ENCODE results near the gene ATL2.
"Not testable (repeated sequence)": the region's sequence is repeated elsewhere in the genome, so short reads cannot be mapped to it uniquely, and the experiment has no call there.

Gene ATL2

GRCh38 chr2:38387887-38388286 is 10.8 kb upstream of the ATL2 start:
- Histone ChIP-seq H3K4me1 (ENCODE audit: control insufficient read depth, insufficient read depth, low read length) (0 out of 2 replicates have a peak, but pooled peaks cover 5% of the 10 kb centered on the region), H3K27me3 (ENCODE audit: control insufficient read depth, insufficient read depth, low read length) (no peaks in the 10 kb centered on the region), H3K4me3 (ENCODE audit: low read depth, low read length) (no peak overlapping the region), H3K9ac (ENCODE audit: low read length) (no peak overlapping the region), H3K27ac (ENCODE audit: low read depth, low read length) (no peak overlapping the region), H3K36me3 (ENCODE audit: control insufficient read depth, insufficient read depth, low read length) (no peaks in the 10 kb centered on the region), H3K9me3 (ENCODE audit: control insufficient read depth, insufficient read depth, low read depth, low read length) (no peaks in the 10 kb centered on the region)

DNA sequence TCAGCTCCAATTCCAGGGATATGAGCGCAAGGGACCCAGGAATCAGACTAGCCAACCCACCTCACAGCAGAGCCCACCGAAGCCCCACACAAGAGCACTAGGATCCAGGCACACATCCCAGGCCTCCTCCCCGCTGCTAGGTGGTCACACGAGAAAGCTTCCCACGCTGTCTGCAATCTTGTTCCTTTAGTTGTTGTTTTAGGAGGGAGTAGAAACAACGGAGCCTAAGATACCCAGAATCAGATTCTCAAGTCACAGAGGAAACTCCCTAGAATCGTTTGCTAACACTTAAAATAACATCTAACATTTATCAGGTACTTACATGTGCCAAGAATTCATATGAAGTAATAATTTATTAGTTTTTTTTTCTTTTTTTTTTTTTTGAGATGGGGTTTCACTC is 9.7 kb upstream of the ATL2 start:
- H3K4me3 ChIP-seq (ENCODE audit: low read depth, low read length), result no peak overlapping the region
- no peaks in the 10 kb centered on the region for H3K27me3 ChIP-seq (ENCODE audit: control insufficient read depth, insufficient read depth, low read length)
- H3K4me1 ChIP-seq (ENCODE audit: control insufficient read depth, insufficient read depth, low read length), result 0 out of 2 replicates have a peak, but pooled peaks cover 5% of the 10 kb centered on the region
- H3K9me3 ChIP-seq (ENCODE audit: control insufficient read depth, insufficient read depth, low read depth, low read length), result no peaks in the 10 kb centered on the region
- H3K9ac ChIP-seq (ENCODE audit: low read length), result no peak overlapping the region
- H3K36me3 ChIP-seq (ENCODE audit: control insufficient read depth, insufficient read depth, low read length), result no peaks in the 10 kb centered on the region
- H3K27ac ChIP-seq (ENCODE audit: low read depth, low read length), result no peak overlapping the region

DNA sequence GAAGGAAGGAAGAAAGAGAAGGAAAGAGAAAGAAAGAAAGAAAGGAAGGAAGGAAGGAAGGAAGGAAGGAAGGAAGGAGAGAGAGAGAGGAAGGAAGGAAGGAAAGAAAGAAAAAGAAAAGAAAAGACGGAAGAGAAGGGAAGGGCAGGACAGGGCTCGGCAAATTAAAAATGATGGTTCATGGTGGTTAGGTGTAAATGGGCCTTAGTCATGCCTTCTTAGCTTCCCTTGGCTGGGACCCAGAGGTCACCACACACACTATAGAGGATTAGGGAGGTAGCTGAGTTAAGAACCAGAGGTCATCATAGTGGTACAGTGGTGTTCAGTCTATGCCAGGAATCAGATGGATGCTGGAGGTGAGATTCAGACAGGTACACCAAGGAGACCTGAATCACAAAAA is 9.3 kb upstream of the ATL2 start:
- H3K27ac ChIP-seq (ENCODE audit: low read depth, low read length), result no peak overlapping the region
- H3K27me3 ChIP-seq (ENCODE audit: control insufficient read depth, insufficient read depth, low read length), result no peaks in the 10 kb centered on the region
- H3K9ac ChIP-seq (ENCODE audit: low read length), result no peak overlapping the region
- no peaks in the 10 kb centered on the region for H3K9me3 ChIP-seq (ENCODE audit: control insufficient read depth, insufficient read depth, low read depth, low read length)
- no peaks in the 10 kb centered on the region for H3K36me3 ChIP-seq (ENCODE audit: control insufficient read depth, insufficient read depth, low read length)
- H3K4me1 ChIP-seq (ENCODE audit: control insufficient read depth, insufficient read depth, low read length), result 0 out of 2 replicates have a peak, but pooled peaks cover 5% of the 10 kb centered on the region
- no peak overlapping the region for H3K4me3 ChIP-seq (ENCODE audit: low read depth, low read length)

GRCh38 chr2:38384338-38384737 is 7.3 kb upstream of the ATL2 start:
- Histone ChIP-seq H3K4me1 (ENCODE audit: control insufficient read depth, insufficient read depth, low read length) (peaks cover 5% of the 10 kb centered on the region; the same call in 1 of the 2 replicates), H3K36me3 (ENCODE audit: control insufficient read depth, insufficient read depth, low read length) (no peaks in the 10 kb centered on the region), H3K4me3 (ENCODE audit: low read depth, low read length) (no peak overlapping the region), H3K9me3 (ENCODE audit: control insufficient read depth, insufficient read depth, low read depth, low read length) (no peaks in the 10 kb centered on the region), H3K9ac (ENCODE audit: low read length) (no peak overlapping the region), H3K27me3 (ENCODE audit: control insufficient read depth, insufficient read depth, low read length) (no peaks in the 10 kb centered on the region), H3K27ac (ENCODE audit: low read depth, low read length) (no peak overlapping the region)

DNA sequence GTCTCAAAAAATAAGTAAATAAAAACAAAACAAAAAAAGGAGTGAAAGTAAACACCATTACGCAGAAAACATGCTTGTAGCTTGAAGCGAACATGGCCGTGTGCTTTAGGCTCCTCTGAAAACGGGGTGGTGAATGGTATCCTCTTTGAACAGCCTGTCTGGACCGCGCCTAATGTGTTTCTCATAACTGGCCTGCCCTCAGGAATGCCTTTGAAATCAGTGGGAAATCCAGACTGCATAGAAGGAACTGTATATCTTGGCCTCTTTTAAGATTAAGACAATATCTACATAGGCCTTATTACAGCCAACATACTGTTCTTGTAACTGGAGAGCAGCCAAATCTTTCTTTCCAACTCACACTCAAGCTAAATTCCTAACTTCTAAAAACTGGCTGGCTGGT is 6.7 kb upstream of the ATL2 start:
- H3K4me3 ChIP-seq (ENCODE audit: low read depth, low read length); H3K9me3 ChIP-seq (ENCODE audit: control insufficient read depth, insufficient read depth, low read depth, low read length); H3K36me3 ChIP-seq (ENCODE audit: control insufficient read depth, insufficient read depth, low read length); H3K9ac ChIP-seq (ENCODE audit: low read length); H3K27me3 ChIP-seq (ENCODE audit: control insufficient read depth, insufficient read depth, low read length); H3K27ac ChIP-seq (ENCODE audit: low read depth, low read length); H3K4me1 ChIP-seq (ENCODE audit: control insufficient read depth, insufficient read depth, low read length): not testable (repeated sequence)

- no peak overlapping the region for H3K4me3 ChIP-seq (ENCODE audit: low read depth, low read length)
- H3K4me1 ChIP-seq (ENCODE audit: control insufficient read depth, insufficient read depth, low read length), result peaks cover 10% of the 10 kb centered on the region; the same call in 1 of the 2 replicates
- H3K9ac ChIP-seq (ENCODE audit: low read length), result no peak overlapping the region
- H3K27me3 ChIP-seq (ENCODE audit: control insufficient read depth, insufficient read depth, low read length), result no peaks in the 10 kb centered on the region
- no peak overlapping the region for H3K27ac ChIP-seq (ENCODE audit: low read depth, low read length)
- no peaks in the 10 kb centered on the region for H3K36me3 ChIP-seq (ENCODE audit: control insufficient read depth, insufficient read depth, low read length)
- H3K9me3 ChIP-seq (ENCODE audit: control insufficient read depth, insufficient read depth, low read depth, low read length), result no peaks in the 10 kb centered on the region
These were observed 4.5 kb upstream of the ATL2 start for GRCh38 chr2:38381381-38382143.

DNA sequence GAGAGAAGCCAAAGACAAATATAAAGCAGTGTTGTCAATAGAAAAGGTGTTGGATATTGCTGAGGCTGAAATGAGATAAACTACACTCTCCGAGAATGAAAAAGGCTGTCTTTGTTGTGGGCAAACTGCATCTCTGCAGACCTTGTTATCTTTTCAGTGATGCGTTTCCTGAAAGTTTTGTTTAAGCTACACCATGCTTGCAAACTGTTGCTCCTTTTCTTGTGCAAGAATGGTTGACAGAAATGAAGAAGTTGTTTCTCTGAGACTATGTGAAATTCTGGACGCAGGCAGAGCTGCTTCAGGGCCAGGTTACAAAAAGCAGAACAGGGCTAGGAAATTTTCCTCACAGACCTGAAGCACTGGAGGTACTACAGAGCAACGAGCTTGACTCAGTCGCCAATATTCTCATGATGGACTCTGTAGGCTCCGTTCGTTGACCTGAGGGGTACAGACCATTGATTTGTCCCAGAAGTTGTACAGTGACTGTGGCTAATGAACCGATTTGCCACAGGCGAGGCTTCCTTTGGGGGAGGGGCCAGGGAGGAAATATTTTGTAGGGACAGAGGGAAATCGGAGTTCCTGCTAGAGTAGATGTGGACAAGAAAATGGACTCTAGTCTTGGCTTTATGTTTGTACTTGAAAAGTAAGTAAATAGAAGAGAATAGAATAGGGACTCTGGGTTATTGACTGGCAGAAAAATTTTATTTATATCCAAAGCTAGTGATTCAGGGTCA is 3.5 kb upstream of the ATL2 start:
- no peak overlapping the region for H3K27ac ChIP-seq (ENCODE audit: low read depth, low read length)
- H3K4me3 ChIP-seq (ENCODE audit: low read depth, low read length), result no peak overlapping the region

DNA sequence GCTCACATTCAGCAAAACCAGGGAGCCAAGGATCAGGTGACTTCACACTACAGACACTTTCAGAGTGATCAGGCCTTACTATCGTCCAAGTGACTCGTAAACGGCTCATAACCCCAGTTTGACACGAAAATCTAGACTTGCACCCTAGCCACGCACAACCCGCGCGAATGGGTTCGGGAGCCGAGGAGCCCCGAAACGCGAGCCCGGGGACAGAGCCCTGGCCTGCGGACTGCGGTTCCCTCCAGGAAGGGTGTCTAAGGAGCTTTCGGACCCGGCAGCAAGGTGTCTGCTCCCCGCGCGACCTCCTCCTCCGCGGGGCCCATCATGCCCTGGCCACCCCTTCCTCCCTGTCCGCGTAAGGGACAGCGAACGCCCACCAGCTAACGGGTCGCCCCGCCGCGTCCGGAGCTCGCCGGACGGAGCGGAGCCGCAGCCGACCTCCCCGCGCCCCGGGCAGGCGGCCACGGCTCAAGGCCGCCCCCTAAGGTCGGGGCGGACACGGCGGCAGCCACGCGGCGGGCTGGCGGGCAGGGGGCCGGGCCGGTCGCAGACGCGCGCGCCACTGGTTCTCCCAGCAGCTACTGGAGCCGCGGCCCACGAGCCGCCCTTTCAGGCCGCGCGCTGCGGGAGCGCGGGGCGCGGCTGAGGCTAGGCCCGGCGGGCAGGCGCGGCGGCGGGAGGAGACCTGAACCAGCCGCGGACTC is 575 bp downstream of the ATL2 start:
- H3K4me1 ChIP-seq (ENCODE audit: control insufficient read depth, insufficient read depth, low read length), result peaks cover 20% of the 10 kb centered on the region
- peaks cover 5% of the 10 kb centered on the region; the same call in 1 of the 2 replicates for H3K36me3 ChIP-seq (ENCODE audit: control insufficient read depth, insufficient read depth, low read length)
- peak overlapping the region; percentile 94 for H3K27ac ChIP-seq (ENCODE audit: low read depth, low read length)
- no peaks in the 10 kb centered on the region for H3K9me3 ChIP-seq (ENCODE audit: control insufficient read depth, insufficient read depth, low read depth, low read length)
- H3K9ac ChIP-seq (ENCODE audit: low read length), result peak overlapping the region; percentile 99
- no peaks in the 10 kb centered on the region for H3K27me3 ChIP-seq (ENCODE audit: control insufficient read depth, insufficient read depth, low read length)
- H3K4me3 ChIP-seq (ENCODE audit: low read depth, low read length), result peak overlapping the region; percentile 73

More for the DNA sequence above, 3.5 kb upstream of the ATL2 start:
- no peak overlapping the region for H3K9ac ChIP-seq (ENCODE audit: low read length)
- H3K9me3 ChIP-seq (ENCODE audit: control insufficient read depth, insufficient read depth, low read depth, low read length), result no peaks in the 10 kb centered on the region
- peaks cover 12% of the 10 kb centered on the region for H3K4me1 ChIP-seq (ENCODE audit: control insufficient read depth, insufficient read depth, low read length)
- H3K36me3 ChIP-seq (ENCODE audit: control insufficient read depth, insufficient read depth, low read length), result no peaks in the 10 kb centered on the region
- H3K27me3 ChIP-seq (ENCODE audit: control insufficient read depth, insufficient read depth, low read length), result no peaks in the 10 kb centered on the region

GRCh38 chr2:38375696-38376345 is 1.3 kb downstream of the ATL2 start:
- Histone ChIP-seq H3K27me3 (ENCODE audit: control insufficient read depth, insufficient read depth, low read length) (no peaks in the 10 kb centered on the region), H3K9me3 (ENCODE audit: control insufficient read depth, insufficient read depth, low read depth, low read length) (no peaks in the 10 kb centered on the region), H3K36me3 (ENCODE audit: control insufficient read depth, insufficient read depth, low read length) (peaks cover 5% of the 10 kb centered on the region; the same call in 1 of the 2 replicates), H3K9ac (ENCODE audit: low read length) (peak overlapping the region; percentile 99), H3K27ac (ENCODE audit: low read depth, low read length) (no peak overlapping the region), H3K4me1 (ENCODE audit: control insufficient read depth, insufficient read depth, low read length) (peaks cover 20% of the 10 kb centered on the region), H3K4me3 (ENCODE audit: low read depth, low read length) (peak overlapping the region; percentile 73)

DNA sequence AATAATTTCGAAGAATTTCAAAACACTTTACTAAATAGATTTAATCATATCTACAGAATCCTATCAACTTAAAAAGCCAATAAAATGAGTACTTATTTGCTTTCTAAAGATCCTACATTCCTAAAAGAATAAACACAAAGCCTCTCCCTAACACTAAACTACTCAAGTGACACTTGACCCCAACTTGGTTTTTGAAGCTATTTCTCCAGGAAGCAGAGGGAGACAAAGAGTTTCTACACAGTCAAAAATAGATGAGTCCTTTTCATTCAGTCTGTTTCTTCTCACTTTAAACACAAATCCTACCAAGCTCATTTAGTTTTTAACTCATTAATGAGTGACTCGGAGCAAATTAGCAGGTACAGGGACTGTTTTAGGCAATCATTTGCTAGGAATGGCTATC is 2.1 kb downstream of the ATL2 start:
- Histone ChIP-seq H3K36me3 (ENCODE audit: control insufficient read depth, insufficient read depth, low read length) (peaks cover 5% of the 10 kb centered on the region; the same call in 1 of the 2 replicates), H3K27ac (ENCODE audit: low read depth, low read length) (no peak overlapping the region), H3K4me3 (ENCODE audit: low read depth, low read length) (peak overlapping the region; percentile 73), H3K9me3 (ENCODE audit: control insufficient read depth, insufficient read depth, low read depth, low read length) (no peaks in the 10 kb centered on the region), H3K27me3 (ENCODE audit: control insufficient read depth, insufficient read depth, low read length) (no peaks in the 10 kb centered on the region), H3K9ac (ENCODE audit: low read length) (no peak overlapping the region), H3K4me1 (ENCODE audit: control insufficient read depth, insufficient read depth, low read length) (peaks cover 20% of the 10 kb centered on the region)

All from HUES6 (cell line).